ENCODE data around the gene PVR.

- TF ChIP-seq, protein P1, sequence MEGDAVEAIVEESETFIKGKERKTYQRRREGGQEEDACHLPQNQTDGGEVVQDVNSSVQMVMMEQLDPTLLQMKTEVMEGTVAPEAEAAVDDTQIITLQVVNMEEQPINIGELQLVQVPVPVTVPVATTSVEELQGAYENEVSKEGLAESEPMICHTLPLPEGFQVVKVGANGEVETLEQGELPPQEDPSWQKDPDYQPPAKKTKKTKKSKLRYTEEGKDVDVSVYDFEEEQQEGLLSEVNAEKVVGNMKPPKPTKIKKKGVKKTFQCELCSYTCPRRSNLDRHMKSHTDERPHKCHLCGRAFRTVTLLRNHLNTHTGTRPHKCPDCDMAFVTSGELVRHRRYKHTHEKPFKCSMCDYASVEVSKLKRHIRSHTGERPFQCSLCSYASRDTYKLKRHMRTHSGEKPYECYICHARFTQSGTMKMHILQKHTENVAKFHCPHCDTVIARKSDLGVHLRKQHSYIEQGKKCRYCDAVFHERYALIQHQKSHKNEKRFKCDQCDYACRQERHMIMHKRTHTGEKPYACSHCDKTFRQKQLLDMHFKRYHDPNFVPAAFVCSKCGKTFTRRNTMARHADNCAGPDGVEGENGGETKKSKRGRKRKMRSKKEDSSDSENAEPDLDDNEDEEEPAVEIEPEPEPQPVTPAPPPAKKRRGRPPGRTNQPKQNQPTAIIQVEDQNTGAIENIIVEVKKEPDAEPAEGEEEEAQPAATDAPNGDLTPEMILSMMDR (tag by site-specific recombination; IDR thresholded peaks at IDR 0.05), result no peak
- TF ChIP-seq TCF7L2 (IDR thresholded peaks at IDR 0.05; ENCODE audit: borderline replicate concordance, low read depth, low read length) (no peak), BCL6B (tag by site-specific recombination; IDR thresholded peaks at IDR 0.05) (no peak), ZNF510 (tag by site-specific recombination; IDR thresholded peaks at IDR 0.05; ENCODE audit: insufficient replicate concordance) (no peak), PBX3 (CRISPR knock-in tag; IDR thresholded peaks at IDR 0.05) (no peak), TRIM28 (IDR thresholded peaks at IDR 0.05; ENCODE audit: borderline replicate concordance, low read length) (no peak), ZBTB21 (tag by site-specific recombination; IDR thresholded peaks at IDR 0.05) (no peak), YY1 (tag by site-specific recombination; IDR thresholded peaks at IDR 0.05) (no peak), GLI2 (tag by site-specific recombination; IDR thresholded peaks at IDR 0.05; ENCODE audit: borderline replicate concordance, low read depth) (no peak), SP2 (tag by site-specific recombination; IDR thresholded peaks at IDR 0.05) (no peak; the same call in 1 of the 2 replicates)
- TF ChIP-seq, protein P2, sequence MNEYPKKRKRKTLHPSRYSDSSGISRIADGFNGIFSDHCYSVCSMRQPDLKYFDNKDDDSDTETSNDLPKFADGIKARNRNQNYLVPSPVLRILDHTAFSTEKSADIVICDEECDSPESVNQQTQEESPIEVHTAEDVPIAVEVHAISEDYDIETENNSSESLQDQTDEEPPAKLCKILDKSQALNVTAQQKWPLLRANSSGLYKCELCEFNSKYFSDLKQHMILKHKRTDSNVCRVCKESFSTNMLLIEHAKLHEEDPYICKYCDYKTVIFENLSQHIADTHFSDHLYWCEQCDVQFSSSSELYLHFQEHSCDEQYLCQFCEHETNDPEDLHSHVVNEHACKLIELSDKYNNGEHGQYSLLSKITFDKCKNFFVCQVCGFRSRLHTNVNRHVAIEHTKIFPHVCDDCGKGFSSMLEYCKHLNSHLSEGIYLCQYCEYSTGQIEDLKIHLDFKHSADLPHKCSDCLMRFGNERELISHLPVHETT (tag by site-specific recombination; IDR thresholded peaks at IDR 0.05), result no peak
Measured at GRCh38 chr19:44644402-44645016, 799 bp downstream of the PVR start.

All from HEK293 (cell line).